Coronary artery (tissue), 2 donors: ENCODE results near the gene VPS4B.
"Not testable (repeated sequence)": the region's sequence is repeated elsewhere in the genome, so short reads cannot be mapped to it uniquely, and the experiment has no call there.

Experiments used
- DNase-seq: peaks from one replicate; pipeline ENCODE4 v3.0.0-alpha.2; 2017; ENCODE audit warnings: low spot score
- H3K27ac ChIP-seq, 2 donors: fragments of 200-600 bp; sonication (generic); one replicate each; pipeline ENCODE4 v1.5.1; 2016 to 2019
- H3K4me3 ChIP-seq: fragments of 200-600 bp; sonication (generic); 2 replicates; pipeline ENCODE4 v1.5.1; 2016; ENCODE audit warnings: mild to moderate bottlenecking, moderate library complexity
- TF ChIP-seq, protein P1 (sequence below): fragments of 200-600 bp; sonication (generic); IDR thresholded peaks from one replicate; pipeline ENCODE4 v1.5.1; 2019; ENCODE audit warnings: antibody characterized with exemption

Gene VPS4B

DNA sequence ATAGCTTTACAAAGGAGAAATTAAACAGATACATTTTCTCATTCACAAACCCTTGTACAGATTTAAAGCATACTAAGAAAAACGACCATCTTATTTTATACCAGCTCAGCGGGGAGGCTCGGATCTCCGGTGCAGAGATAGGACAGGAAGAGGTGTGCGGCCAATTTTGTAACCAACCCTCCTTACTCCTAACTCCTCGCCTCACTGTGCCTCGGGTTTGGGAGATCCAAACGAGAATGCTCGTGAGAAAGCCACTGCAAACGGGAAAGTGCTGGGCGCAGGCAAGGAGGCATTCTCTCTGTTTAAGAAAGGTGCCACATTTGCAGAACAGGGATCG lies 56.4 kb downstream of the VPS4B start:
- H3K27ac ChIP-seq, result peak overlapping the region; percentile 96 to 98
- TF ChIP-seq, protein P1, sequence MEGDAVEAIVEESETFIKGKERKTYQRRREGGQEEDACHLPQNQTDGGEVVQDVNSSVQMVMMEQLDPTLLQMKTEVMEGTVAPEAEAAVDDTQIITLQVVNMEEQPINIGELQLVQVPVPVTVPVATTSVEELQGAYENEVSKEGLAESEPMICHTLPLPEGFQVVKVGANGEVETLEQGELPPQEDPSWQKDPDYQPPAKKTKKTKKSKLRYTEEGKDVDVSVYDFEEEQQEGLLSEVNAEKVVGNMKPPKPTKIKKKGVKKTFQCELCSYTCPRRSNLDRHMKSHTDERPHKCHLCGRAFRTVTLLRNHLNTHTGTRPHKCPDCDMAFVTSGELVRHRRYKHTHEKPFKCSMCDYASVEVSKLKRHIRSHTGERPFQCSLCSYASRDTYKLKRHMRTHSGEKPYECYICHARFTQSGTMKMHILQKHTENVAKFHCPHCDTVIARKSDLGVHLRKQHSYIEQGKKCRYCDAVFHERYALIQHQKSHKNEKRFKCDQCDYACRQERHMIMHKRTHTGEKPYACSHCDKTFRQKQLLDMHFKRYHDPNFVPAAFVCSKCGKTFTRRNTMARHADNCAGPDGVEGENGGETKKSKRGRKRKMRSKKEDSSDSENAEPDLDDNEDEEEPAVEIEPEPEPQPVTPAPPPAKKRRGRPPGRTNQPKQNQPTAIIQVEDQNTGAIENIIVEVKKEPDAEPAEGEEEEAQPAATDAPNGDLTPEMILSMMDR, result no peak
- DNase-seq, result no peak
- peak overlapping the region; percentile 83 for H3K4me3 ChIP-seq

DNA sequence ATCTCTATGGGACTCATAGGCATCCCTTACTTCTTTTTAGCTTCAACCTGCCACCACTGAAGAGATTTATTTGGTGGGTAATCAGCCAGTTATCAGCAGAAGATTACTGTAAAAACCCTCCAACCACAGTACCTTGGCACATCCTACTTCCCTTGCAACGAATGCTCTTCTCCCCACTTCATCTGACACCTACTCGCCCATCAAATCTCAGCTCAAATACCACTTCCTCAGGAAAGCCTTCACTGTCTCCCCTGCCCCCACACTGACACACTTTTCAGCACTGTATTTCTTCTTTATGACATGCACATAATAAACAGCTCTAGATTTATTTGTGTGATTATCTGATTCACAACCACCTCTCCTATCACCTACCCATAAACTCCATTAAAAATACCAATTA lies 58.3 kb downstream of the VPS4B start:
- no peak overlapping the region for H3K27ac ChIP-seq
- H3K4me3 ChIP-seq, result no peak overlapping the region
- TF ChIP-seq, protein P1, result no peak
- no peak for DNase-seq

DNA sequence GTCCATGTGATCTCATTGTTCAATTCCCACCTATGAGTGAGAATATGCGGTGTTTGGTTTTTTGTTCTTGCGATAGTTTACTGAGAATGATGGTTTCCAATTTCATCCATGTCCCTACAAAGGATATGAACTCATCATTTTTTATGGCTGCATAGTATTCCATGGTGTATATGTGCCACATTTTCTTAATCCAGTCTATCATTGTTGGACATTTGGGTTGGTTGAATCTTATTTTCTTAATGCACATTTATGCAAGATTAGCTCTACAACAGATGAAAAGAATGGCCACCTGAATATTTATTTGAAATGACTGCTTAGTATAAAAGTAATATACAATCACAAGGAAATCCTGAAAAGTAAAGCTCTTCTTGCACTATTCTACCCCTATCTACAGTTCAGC lies 58.9 kb downstream of the VPS4B start:
- not testable (repeated sequence) for H3K27ac ChIP-seq, H3K4me3 ChIP-seq, DNase-seq

DNA sequence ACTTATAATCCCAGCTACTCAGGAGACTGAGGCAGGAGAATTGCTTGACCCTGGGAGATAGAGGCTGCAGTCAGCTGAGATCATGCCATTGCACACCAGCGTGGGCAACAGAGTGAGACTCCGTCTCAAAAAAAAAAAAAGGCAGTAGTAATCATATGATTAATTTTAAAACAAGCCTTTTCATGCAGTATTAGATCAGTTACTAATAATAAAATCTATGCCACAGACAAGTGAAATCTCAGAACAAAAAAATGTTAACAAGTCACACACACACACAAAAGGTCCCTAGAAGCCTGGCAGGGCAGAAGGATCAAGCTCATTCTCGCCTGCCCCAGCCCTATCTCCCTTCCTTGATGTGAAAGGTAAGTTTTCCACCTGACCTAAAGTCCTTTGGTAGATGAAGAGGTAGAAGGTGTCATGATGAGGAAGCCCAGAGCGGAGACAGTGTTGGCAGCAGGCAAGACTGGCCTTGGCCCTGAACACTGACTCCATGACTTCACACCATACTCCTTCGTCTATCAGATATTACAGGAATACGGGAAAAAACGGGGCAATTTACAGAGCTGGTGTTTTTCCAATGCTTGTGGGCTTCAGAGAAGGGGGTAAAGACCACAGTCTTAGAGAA lies 65.9 kb downstream of the VPS4B start:
- TF ChIP-seq, protein P1, result no peak
- H3K27ac ChIP-seq, result no peak overlapping the region
- no peak for DNase-seq
- no peak overlapping the region for H3K4me3 ChIP-seq

DNA sequence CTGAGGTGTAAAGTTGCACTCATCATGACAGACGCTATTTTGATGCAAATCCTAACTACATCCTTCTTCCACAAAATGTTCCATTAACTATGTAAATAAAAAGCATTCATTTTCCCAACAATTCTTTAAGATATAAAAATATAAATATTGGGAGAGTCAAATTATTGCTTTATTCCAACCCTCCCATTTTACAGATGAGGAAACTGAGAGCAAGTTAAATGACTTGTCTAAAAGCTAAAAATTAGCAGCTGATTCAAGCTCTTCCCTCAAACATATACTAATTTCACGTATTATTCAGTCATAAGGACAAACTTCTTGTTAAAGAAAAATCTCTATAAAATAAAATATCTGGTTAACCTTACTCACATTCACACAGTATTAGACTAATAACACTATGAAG lies 72.0 kb downstream of the VPS4B start:
- Histone ChIP-seq H3K4me3 (no peak overlapping the region), H3K27ac (no peak overlapping the region)
- TF ChIP-seq, protein P1, result no peak
- no peak for DNase-seq

DNA sequence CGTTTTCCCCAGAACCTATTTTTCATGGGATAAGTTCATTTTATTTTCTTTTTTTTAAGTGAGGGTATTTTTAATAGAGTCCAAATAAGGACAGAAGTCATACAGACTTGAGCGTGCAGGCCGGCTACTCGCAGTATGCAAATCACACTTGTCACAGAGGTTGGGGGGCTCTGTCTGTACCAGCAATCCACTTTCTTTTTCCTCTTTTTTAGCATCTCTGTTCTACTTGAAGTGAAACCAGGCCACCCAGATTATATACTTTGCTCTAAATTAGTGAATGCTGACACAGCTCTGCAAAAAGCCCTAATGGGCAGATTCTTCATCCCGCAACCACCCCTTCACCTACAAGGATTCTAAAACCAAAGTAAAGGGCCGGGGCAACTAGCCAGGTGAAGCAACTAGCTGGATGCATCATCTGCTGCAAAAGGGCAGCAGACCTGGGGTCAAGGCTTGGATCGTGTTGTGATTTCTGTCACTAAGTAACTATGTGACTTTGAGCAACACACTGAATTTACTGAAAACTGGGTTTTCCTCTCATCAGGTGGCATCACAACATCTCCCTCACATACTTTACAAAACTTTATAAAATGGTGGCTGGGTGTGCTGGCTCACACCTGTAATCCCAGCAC lies 73.7 kb downstream of the VPS4B start:
- no peak overlapping the region for H3K27ac ChIP-seq
- no peak for DNase-seq
- H3K4me3 ChIP-seq, result no peak overlapping the region
- TF ChIP-seq, protein P1, result no peak

DNA sequence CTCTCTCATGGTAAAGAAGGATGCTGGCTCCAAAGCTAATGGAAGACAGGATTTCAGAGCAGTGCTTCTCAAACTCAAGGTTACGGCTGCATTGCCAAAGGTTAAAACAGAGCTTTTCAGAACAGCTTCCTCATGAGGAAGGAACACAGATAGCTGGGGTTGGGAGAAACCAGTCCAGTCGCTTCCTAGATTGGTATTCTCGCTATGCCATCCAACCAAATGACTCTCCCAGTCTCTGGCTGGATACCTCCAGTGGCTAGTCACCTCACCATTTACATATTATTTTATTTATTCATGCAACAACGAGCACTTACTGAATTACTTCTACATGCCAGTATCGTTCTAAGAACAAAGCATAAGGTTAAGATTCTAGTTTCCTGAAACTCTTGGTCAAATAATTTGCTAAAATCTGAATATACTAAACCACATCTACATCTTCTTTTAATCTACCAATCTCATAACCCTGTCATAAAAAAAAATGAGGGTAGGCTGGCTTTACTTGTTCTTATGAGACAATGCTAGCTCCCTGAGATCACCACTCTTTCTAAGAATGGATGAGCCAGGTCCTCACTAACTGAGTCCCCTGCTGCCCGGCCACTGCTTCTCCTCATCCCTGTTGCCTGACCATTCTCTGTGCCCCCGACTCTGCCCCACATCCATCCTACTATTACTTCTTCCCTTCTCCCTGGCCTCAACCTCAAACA lies 75.6 kb downstream of the VPS4B start:
- DNase-seq, result no peak
- TF ChIP-seq, protein P1, result no peak
- no peak overlapping the region for H3K4me3 ChIP-seq
- no peak overlapping the region for H3K27ac ChIP-seq
